DOHH2 (cell line): ENCODE results near the gene ISG15.

Experiments
- EZH2phosphoT487 ChIP-seq: fragments of 200-600 bp; sonication (generic); IDR thresholded peaks from 2 replicates; pipeline ENCODE4 v1.6.1; 2017; ENCODE audit warnings: borderline replicate concordance, mild to moderate bottlenecking, antibody characterized with exemption, low read length, moderate library complexity, mixed read lengths
- TF ChIP-seq, protein P1 (sequence below): fragments of 200-600 bp; sonication (generic); IDR thresholded peaks from one replicate; pipeline ENCODE4 v1.5.1; 2014; ENCODE audit warnings: antibody characterized with exemption, mild to moderate bottlenecking, low read depth, low read length; ENCODE audit not compliant: poor library complexity, severe bottlenecking

GRCh38 chr1:1049318-1050165, 36.2 kb downstream of the ISG15 start:
- TF ChIP-seq, protein P1, sequence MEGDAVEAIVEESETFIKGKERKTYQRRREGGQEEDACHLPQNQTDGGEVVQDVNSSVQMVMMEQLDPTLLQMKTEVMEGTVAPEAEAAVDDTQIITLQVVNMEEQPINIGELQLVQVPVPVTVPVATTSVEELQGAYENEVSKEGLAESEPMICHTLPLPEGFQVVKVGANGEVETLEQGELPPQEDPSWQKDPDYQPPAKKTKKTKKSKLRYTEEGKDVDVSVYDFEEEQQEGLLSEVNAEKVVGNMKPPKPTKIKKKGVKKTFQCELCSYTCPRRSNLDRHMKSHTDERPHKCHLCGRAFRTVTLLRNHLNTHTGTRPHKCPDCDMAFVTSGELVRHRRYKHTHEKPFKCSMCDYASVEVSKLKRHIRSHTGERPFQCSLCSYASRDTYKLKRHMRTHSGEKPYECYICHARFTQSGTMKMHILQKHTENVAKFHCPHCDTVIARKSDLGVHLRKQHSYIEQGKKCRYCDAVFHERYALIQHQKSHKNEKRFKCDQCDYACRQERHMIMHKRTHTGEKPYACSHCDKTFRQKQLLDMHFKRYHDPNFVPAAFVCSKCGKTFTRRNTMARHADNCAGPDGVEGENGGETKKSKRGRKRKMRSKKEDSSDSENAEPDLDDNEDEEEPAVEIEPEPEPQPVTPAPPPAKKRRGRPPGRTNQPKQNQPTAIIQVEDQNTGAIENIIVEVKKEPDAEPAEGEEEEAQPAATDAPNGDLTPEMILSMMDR = no peak
- no peak for TF ChIP-seq EZH2phosphoT487
